ENCODE measurements around the gene MLLT6. TPM values are rescaled to one million over a fixed set of nuclear protein-coding genes. Genes with fewer than 3 reads are reported as not detected.

The MLLT6 gene
- total RNA-seq, 2 experiments from 2014 or later: 81.7 to 174 TPM

- Histone ChIP-seq H3K4me1 (ENCODE audit: insufficient read depth, low read length, poor library complexity, severe bottlenecking) (no peaks in the 10 kb centered on the region), H3K4me3 (ENCODE audit: low read depth, low read length, poor library complexity, severe bottlenecking) (no peak overlapping the region), H3K9me2 (ENCODE audit: insufficient read depth, low read length) (no peaks in the 10 kb centered on the region), H3K36me3 (ENCODE audit: insufficient read depth, low read length) (peaks cover 89% of the 10 kb centered on the region), H3K9me3 (ENCODE audit: low read length) (no peaks in the 10 kb centered on the region), H2AFZ (ENCODE audit: low read length) (no peak overlapping the region), H3K79me2 (ENCODE audit: insufficient read depth, low read depth, low read length) (no peaks in the 10 kb centered on the region), H4K20me1 (ENCODE audit: insufficient read depth, low read length) (no peaks in the 10 kb centered on the region), H3K4me2 (ENCODE audit: low read length) (no peak overlapping the region), H3K27ac (ENCODE audit: low read depth, low read length, poor library complexity, severe bottlenecking) (no peak overlapping the region)
- ChIA-PET POLR2A (no interaction called here), CTCF (ENCODE audit: unreplicated experiment) (no interaction called here)
- TF ChIP-seq CTCF (conservative IDR thresholded peaks at IDR 0.05; ENCODE audit: low read length): no peak
- TF ChIP-seq EZH2phosphoT487 (IDR thresholded peaks at IDR 0.05; ENCODE audit: borderline replicate concordance, low read depth, low read length): no peak
- intact Hi-C loops (cut with micrococcal nuclease; ENCODE audit: unreplicated experiment): no loop called here
- no peak for DNase-seq (ENCODE audit: low spot score)
- no TSS peak for BruUV-seq (replicated peaks)
These were observed 61.3 kb downstream of the MLLT6 start for GRCh38 chr17:38766341-38766740.

GRCh38 chr17:38768417-38768816 lies 63.3 kb downstream of the MLLT6 start:
- H2AFZ ChIP-seq (ENCODE audit: low read length): no peak overlapping the region
- no peaks in the 10 kb centered on the region for H4K20me1 ChIP-seq (ENCODE audit: insufficient read depth, low read length)
- no peaks in the 10 kb centered on the region for H3K9me2 ChIP-seq (ENCODE audit: insufficient read depth, low read length)
- H3K4me1 ChIP-seq (ENCODE audit: insufficient read depth, low read length, poor library complexity, severe bottlenecking): no peaks in the 10 kb centered on the region
- H3K4me2 ChIP-seq (ENCODE audit: low read length): no peak overlapping the region
- no TSS peak for BruUV-seq (replicated peaks)
- H3K9me3 ChIP-seq (ENCODE audit: low read length): no peaks in the 10 kb centered on the region
- H3K79me2 ChIP-seq (ENCODE audit: insufficient read depth, low read depth, low read length): no peaks in the 10 kb centered on the region
- H3K36me3 ChIP-seq (ENCODE audit: insufficient read depth, low read length): peaks cover 91% of the 10 kb centered on the region
- no peak for DNase-seq (ENCODE audit: low spot score)
- intact Hi-C loops (cut with micrococcal nuclease; ENCODE audit: unreplicated experiment): no loop called here
- ChIA-PET CTCF (ENCODE audit: unreplicated experiment) (no interaction called here), POLR2A (no interaction called here)
- TF ChIP-seq CTCF (conservative IDR thresholded peaks at IDR 0.05; ENCODE audit: low read length) (no peak), EZH2phosphoT487 (IDR thresholded peaks at IDR 0.05; ENCODE audit: borderline replicate concordance, low read depth, low read length) (no peak)
- no peak overlapping the region for H3K4me3 ChIP-seq (ENCODE audit: low read depth, low read length, poor library complexity, severe bottlenecking)
- no peak overlapping the region for H3K27ac ChIP-seq (ENCODE audit: low read depth, low read length, poor library complexity, severe bottlenecking)

- H3K4me1 ChIP-seq (ENCODE audit: insufficient read depth, low read length, poor library complexity, severe bottlenecking): no peaks in the 10 kb centered on the region
- BruUV-seq (replicated peaks): no TSS peak
- no peak overlapping the region for H2AFZ ChIP-seq (ENCODE audit: low read length)
- no peak for TF ChIP-seq EZH2phosphoT487 (IDR thresholded peaks at IDR 0.05; ENCODE audit: borderline replicate concordance, low read depth, low read length)
- TF ChIP-seq CTCF (conservative IDR thresholded peaks at IDR 0.05; ENCODE audit: low read length): no peak
- H4K20me1 ChIP-seq (ENCODE audit: insufficient read depth, low read length): no peaks in the 10 kb centered on the region
- no peak overlapping the region for H3K4me3 ChIP-seq (ENCODE audit: low read depth, low read length, poor library complexity, severe bottlenecking)
- H3K79me2 ChIP-seq (ENCODE audit: insufficient read depth, low read depth, low read length): no peaks in the 10 kb centered on the region
- ChIA-PET CTCF (ENCODE audit: unreplicated experiment) (no interaction called here), POLR2A (no interaction called here)
- H3K36me3 ChIP-seq (ENCODE audit: insufficient read depth, low read length): peaks cover 87% of the 10 kb centered on the region
- no peaks in the 10 kb centered on the region for H3K9me3 ChIP-seq (ENCODE audit: low read length)
- no peak overlapping the region for H3K27ac ChIP-seq (ENCODE audit: low read depth, low read length, poor library complexity, severe bottlenecking)
- H3K9me2 ChIP-seq (ENCODE audit: insufficient read depth, low read length): no peaks in the 10 kb centered on the region
- H3K4me2 ChIP-seq (ENCODE audit: low read length): no peak overlapping the region
- no peak for DNase-seq (ENCODE audit: low spot score)
- intact Hi-C loops (cut with micrococcal nuclease; ENCODE audit: unreplicated experiment): no loop called here
These were observed 68.2 kb downstream of the MLLT6 start for GRCh38 chr17:38773258-38773657.

All from OCI-LY7 (cell line).